ENCODE results near the gene NDUFAF7.

- TF ChIP-seq, protein P1, sequence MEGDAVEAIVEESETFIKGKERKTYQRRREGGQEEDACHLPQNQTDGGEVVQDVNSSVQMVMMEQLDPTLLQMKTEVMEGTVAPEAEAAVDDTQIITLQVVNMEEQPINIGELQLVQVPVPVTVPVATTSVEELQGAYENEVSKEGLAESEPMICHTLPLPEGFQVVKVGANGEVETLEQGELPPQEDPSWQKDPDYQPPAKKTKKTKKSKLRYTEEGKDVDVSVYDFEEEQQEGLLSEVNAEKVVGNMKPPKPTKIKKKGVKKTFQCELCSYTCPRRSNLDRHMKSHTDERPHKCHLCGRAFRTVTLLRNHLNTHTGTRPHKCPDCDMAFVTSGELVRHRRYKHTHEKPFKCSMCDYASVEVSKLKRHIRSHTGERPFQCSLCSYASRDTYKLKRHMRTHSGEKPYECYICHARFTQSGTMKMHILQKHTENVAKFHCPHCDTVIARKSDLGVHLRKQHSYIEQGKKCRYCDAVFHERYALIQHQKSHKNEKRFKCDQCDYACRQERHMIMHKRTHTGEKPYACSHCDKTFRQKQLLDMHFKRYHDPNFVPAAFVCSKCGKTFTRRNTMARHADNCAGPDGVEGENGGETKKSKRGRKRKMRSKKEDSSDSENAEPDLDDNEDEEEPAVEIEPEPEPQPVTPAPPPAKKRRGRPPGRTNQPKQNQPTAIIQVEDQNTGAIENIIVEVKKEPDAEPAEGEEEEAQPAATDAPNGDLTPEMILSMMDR (IDR thresholded peaks at IDR 0.05): no peak
- TF ChIP-seq POLR2AphosphoS5 (IDR thresholded peaks at IDR 0.05) (no peak), EP300 (IDR thresholded peaks at IDR 0.05) (no peak), POLR2A (IDR thresholded peaks at IDR 0.05) (no peak)
Observed at GRCh38 chr2:37188570-37188969, 42.9 kb upstream of the NDUFAF7 start, which contains the start of gene SULT6B1.
